Astrocyte (in vitro differentiated cells and primary cell): ENCODE results near the gene COL23A1. TPM values are rescaled to one million over a fixed set of nuclear protein-coding genes. Genes with fewer than 3 reads are reported as not detected.

Source experiments
- DNase-seq: peaks from one replicate; pipeline ENCODE4 v3.0.0-alpha.2; 2010; ENCODE audit warnings: low read depth
- FAIRE-seq: peaks from 2 replicates; lab custom pipeline; 2011; peaks lifted over from hg19 to GRCh38; lab: Jason Lieb, UNC
- H2AFZ ChIP-seq: 2 replicates; pipeline ENCODE4 v1.6.0; 2012; ENCODE audit warnings: low read depth, low read length, inconsistent platforms
- H3K27ac ChIP-seq: 2 replicates; pipeline ENCODE4 v1.5.1; 2011; ENCODE audit warnings: low read depth, low read length, inconsistent platforms
- H3K27me3 ChIP-seq: 2 replicates; pipeline ENCODE4 v1.6.0; 2011; ENCODE audit warnings: low read length, inconsistent platforms; ENCODE audit not compliant: insufficient read depth
- H3K36me3 ChIP-seq: 2 replicates; pipeline ENCODE4 v1.5.1; 2011; ENCODE audit warnings: low read length, inconsistent platforms; ENCODE audit not compliant: insufficient read depth
- H3K4me1 ChIP-seq: 2 replicates; pipeline ENCODE4 v1.5.1; 2011; ENCODE audit warnings: low read length, inconsistent platforms; ENCODE audit not compliant: insufficient read depth
- H3K4me2 ChIP-seq: 2 replicates; pipeline ENCODE4 v1.6.0; 2012; ENCODE audit warnings: low read length, inconsistent platforms
- H3K4me3 ChIP-seq: 2 replicates; pipeline ENCODE4 v1.5.1; 2011; ENCODE audit warnings: low read depth, mild to moderate bottlenecking, low read length, inconsistent platforms; ENCODE audit not compliant: insufficient read depth
- H3K79me2 ChIP-seq: 2 replicates; pipeline ENCODE4 v1.6.0; 2012; ENCODE audit warnings: mild to moderate bottlenecking, low read length, inconsistent platforms; ENCODE audit not compliant: insufficient read depth
- H3K9ac ChIP-seq: 2 replicates; pipeline ENCODE4 v1.6.0; 2012; ENCODE audit warnings: mild to moderate bottlenecking, low read length, inconsistent platforms
- H3K9me3 ChIP-seq: 2 replicates; pipeline ENCODE4 v1.5.1; 2012; ENCODE audit warnings: low read depth, mild to moderate bottlenecking, low read length, inconsistent platforms; ENCODE audit not compliant: insufficient read depth
- H4K20me1 ChIP-seq: 2 replicates; pipeline ENCODE4 v1.6.0; 2012; ENCODE audit warnings: low read length, inconsistent platforms; ENCODE audit not compliant: insufficient read depth
- H3K27ac Mint-ChIP-seq: one replicate; pipeline ENCODE4 v1.8.0; 2021; ENCODE audit warnings: mild to moderate bottlenecking, mixed read lengths; ENCODE audit not compliant: unreplicated experiment
- H3K27me3 Mint-ChIP-seq: one replicate; pipeline ENCODE4 v1.8.0; 2021; ENCODE audit warnings: low read depth, mixed read lengths; ENCODE audit not compliant: unreplicated experiment
- H3K36me3 Mint-ChIP-seq: one replicate; pipeline ENCODE4 v1.8.0; 2021; ENCODE audit warnings: low read depth, mixed read lengths; ENCODE audit not compliant: unreplicated experiment
- H3K4me1 Mint-ChIP-seq: one replicate; pipeline ENCODE4 v1.8.0; 2021; ENCODE audit warnings: low read depth, mixed read lengths; ENCODE audit not compliant: unreplicated experiment
- H3K4me3 Mint-ChIP-seq: one replicate; pipeline ENCODE4 v1.8.0; 2021; ENCODE audit warnings: mild to moderate bottlenecking, moderate library complexity, mixed read lengths; ENCODE audit not compliant: unreplicated experiment
- H3K9me3 Mint-ChIP-seq: one replicate; pipeline ENCODE4 v1.8.0; 2021; ENCODE audit warnings: mild to moderate bottlenecking, mixed read lengths; ENCODE audit not compliant: unreplicated experiment
- EZH2 ChIP-seq: IDR thresholded peaks from 2 replicates; pipeline ENCODE4 v1.6.1; 2012; ENCODE audit warnings: mild to moderate bottlenecking, low read length, inconsistent platforms; ENCODE audit not compliant: insufficient read depth
- total RNA-seq: library from RNA; stranded (reverse); gene quantifications from 2 replicates; pipeline ENCODE4 v1.2.1, GENCODE V29; 2021
- TF ChIP-seq, protein P1 (sequence below): IDR thresholded peaks from 2 replicates; pipeline ENCODE4 v1.5.1; 2011; ENCODE audit warnings: low read depth, mild to moderate bottlenecking, inconsistent platforms, low read length, moderate library complexity; ENCODE audit not compliant: insufficient read depth

The COL23A1 gene
- total RNA-seq, 1 donor from 2014 or later: 0.16 TPM

DNA sequence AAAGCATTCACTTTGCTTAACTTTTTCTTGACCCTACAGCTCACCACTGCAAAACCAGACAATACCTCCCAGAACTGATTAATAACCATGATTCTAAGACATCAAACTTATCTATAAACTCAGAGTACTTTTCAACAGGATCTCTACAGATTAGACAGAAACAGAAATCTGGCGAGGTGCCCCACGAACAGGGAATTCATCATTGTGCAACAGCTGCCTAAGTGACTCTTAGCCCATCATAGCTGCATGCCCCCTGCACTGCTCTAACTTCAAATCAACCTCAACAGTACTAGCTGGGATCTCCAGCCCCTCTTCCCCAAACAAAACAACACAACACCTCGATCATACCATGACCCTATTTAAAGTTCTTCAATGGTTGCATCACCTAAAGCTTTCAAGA is 16.1 kb upstream of the COL23A1 start:
- H2AFZ ChIP-seq: no peak overlapping the region
- no peak overlapping the region for H3K27ac ChIP-seq
- H3K9me3 Mint-ChIP-seq: peaks cover 4% of the 10 kb centered on the region
- no peak for FAIRE-seq
- H3K36me3 Mint-ChIP-seq: peaks cover 40% of the 10 kb centered on the region
- no peak overlapping the region for H3K4me2 ChIP-seq
- H3K4me1 ChIP-seq: no peaks in the 10 kb centered on the region
- H3K9me3 ChIP-seq: no peaks in the 10 kb centered on the region
- H3K4me3 ChIP-seq: no peak overlapping the region
- TF ChIP-seq EZH2: no peak
- TF ChIP-seq, protein P1, sequence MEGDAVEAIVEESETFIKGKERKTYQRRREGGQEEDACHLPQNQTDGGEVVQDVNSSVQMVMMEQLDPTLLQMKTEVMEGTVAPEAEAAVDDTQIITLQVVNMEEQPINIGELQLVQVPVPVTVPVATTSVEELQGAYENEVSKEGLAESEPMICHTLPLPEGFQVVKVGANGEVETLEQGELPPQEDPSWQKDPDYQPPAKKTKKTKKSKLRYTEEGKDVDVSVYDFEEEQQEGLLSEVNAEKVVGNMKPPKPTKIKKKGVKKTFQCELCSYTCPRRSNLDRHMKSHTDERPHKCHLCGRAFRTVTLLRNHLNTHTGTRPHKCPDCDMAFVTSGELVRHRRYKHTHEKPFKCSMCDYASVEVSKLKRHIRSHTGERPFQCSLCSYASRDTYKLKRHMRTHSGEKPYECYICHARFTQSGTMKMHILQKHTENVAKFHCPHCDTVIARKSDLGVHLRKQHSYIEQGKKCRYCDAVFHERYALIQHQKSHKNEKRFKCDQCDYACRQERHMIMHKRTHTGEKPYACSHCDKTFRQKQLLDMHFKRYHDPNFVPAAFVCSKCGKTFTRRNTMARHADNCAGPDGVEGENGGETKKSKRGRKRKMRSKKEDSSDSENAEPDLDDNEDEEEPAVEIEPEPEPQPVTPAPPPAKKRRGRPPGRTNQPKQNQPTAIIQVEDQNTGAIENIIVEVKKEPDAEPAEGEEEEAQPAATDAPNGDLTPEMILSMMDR: no peak
- no peaks in the 10 kb centered on the region for H3K27me3 Mint-ChIP-seq
- DNase-seq: no peak
- H3K27me3 ChIP-seq: no peaks in the 10 kb centered on the region
- H3K9ac ChIP-seq: no peak overlapping the region
- H3K27ac Mint-ChIP-seq: no peak overlapping the region
- H3K4me3 Mint-ChIP-seq: no peak overlapping the region
- peaks cover 15% of the 10 kb centered on the region for H3K79me2 ChIP-seq
- no peaks in the 10 kb centered on the region for H3K4me1 Mint-ChIP-seq
- H4K20me1 ChIP-seq: peaks cover 30% of the 10 kb centered on the region
- H3K36me3 ChIP-seq: peaks cover 58% of the 10 kb centered on the region

DNA sequence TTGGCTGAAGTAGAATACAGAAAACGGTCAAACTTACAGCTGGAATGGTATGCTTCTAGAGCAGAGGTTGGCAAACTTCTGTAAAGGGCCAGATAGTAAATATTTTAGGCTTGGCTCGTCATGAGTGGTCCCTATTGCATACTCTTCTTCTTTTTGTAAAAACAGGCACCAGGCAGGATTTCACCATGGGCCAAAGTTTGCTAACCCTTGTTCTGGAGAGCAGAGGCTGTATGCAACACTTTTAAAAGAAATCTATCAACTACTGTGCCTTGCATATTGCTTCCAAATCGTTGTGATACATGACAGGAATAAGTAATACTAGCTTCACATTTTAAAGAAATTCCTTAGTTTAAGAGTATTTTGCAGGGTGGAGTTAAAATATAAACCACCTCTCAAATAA is 15.6 kb upstream of the COL23A1 start:
- Mint-ChIP-seq H3K27me3 (no peaks in the 10 kb centered on the region), H3K9me3 (peaks cover 4% of the 10 kb centered on the region), H3K36me3 (peaks cover 38% of the 10 kb centered on the region), H3K27ac (no peak overlapping the region), H3K4me1 (no peaks in the 10 kb centered on the region), H3K4me3 (no peak overlapping the region)
- Histone ChIP-seq H3K27ac (no peak overlapping the region), H3K4me2 (no peak overlapping the region), H3K4me1 (no peaks in the 10 kb centered on the region), H3K27me3 (no peaks in the 10 kb centered on the region), H3K79me2 (peaks cover 11% of the 10 kb centered on the region), H3K9ac (no peak overlapping the region), H2AFZ (no peak overlapping the region), H3K4me3 (no peak overlapping the region), H3K36me3 (peaks cover 55% of the 10 kb centered on the region), H4K20me1 (peaks cover 30% of the 10 kb centered on the region), H3K9me3 (no peaks in the 10 kb centered on the region)
- DNase-seq: no peak
- FAIRE-seq: no peak
- TF ChIP-seq, protein P1: no peak
- no peak for TF ChIP-seq EZH2

DNA sequence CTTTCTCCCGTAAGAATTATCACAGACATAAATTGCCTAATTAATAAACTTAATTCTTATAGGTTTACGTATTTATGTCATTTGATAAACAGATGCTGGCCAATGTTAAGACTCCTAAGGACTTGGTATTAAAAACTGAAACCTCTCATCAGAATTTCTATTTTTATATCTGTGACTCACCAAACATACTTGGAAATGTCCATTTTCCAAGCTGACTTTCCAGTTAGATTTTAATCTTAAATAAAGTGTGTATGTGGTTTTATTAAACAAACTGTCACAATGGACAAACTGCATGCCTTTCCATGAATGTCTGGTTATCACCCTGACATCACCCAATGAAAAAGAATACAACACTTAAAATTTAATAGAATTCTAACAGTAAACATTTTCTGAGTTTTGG is 12.6 kb upstream of the COL23A1 start:
- no peak overlapping the region for H2AFZ ChIP-seq
- no peak overlapping the region for H3K4me3 ChIP-seq
- H3K27me3 ChIP-seq: no peaks in the 10 kb centered on the region
- FAIRE-seq: no peak
- no peak overlapping the region for H3K4me2 ChIP-seq
- H3K27ac ChIP-seq: no peak overlapping the region
- H3K79me2 ChIP-seq: peaks cover 7% of the 10 kb centered on the region
- peak; percentile 40 for DNase-seq
- H3K4me1 Mint-ChIP-seq: no peaks in the 10 kb centered on the region
- H3K27ac Mint-ChIP-seq: no peak overlapping the region
- no peak overlapping the region for H3K4me3 Mint-ChIP-seq
- H3K9me3 ChIP-seq: no peaks in the 10 kb centered on the region
- no peak overlapping the region for H3K9ac ChIP-seq
- peaks cover 40% of the 10 kb centered on the region for H3K36me3 ChIP-seq
- H3K9me3 Mint-ChIP-seq: peaks cover 2% of the 10 kb centered on the region
- H4K20me1 ChIP-seq: peaks cover 23% of the 10 kb centered on the region
- H3K36me3 Mint-ChIP-seq: peaks cover 40% of the 10 kb centered on the region
- H3K27me3 Mint-ChIP-seq: no peaks in the 10 kb centered on the region
- no peaks in the 10 kb centered on the region for H3K4me1 ChIP-seq
- TF ChIP-seq, protein P1: no peak
- no peak for TF ChIP-seq EZH2
